Activated CD4-positive, CD25-positive, alpha-beta regulatory T cell treated with anti-CD3 and anti-CD28 coated beads, Interleukin-2, amount 50 U/mL, for 72 hours (primary cell): ENCODE measurements around the gene DAPK3.
"Not testable (repeated sequence)": the region's sequence is repeated elsewhere in the genome, so short reads cannot be mapped to it uniquely, and the experiment has no call there.

Experiments
- DNase-seq: peaks from one replicate; pipeline ENCODE4 v3.0.0; 2021

DAPK3 gene

GRCh38 chr19:3977242-3978143, 6.6 kb upstream of the DAPK3 start:
- DNase-seq, result no peak

DNA sequence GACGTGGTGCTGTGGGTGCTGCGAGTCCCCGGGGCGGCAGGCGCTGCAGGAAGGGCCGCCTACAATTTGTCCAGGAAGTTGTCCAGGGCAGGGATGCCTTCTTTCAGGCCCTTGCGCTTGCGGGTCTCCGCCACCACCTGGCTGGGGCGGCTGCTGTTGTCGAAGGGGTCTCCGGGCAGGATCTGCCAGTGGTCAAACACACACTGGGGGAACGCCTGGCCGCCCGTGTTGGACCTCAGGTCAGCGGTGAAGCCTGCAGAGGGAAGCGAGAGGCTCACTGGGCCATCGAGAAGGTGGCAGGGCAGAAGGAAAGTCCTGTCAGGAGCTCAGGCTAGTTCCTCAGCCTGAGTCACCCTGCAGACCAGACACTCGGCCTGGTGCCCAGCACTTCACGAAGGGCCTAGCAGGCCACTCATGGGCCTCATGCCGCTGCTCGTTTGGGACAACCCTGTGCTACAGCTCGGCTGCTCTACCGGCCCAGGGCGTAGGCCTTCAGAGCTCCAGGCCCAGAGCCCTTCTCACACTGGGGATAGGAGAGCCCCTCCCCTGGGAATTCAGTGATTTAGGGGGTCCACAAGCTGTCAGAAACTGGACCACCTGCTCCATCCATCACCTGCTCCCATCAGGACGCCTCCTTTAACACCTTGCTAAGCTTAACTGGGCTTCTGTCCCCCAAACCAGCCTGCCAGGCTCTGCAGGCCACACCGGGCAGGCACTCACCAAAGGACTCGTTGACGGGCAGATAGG, 5.8 kb upstream of the DAPK3 start:
- DNase-seq, result no peak

- DNase-seq, result no peak
These were observed 4.8 kb upstream of the DAPK3 start for GRCh38 chr19:3975637-3976087.

- no peak for DNase-seq
These were observed 4.2 kb upstream of the DAPK3 start for GRCh38 chr19:3975144-3975543.

DNA sequence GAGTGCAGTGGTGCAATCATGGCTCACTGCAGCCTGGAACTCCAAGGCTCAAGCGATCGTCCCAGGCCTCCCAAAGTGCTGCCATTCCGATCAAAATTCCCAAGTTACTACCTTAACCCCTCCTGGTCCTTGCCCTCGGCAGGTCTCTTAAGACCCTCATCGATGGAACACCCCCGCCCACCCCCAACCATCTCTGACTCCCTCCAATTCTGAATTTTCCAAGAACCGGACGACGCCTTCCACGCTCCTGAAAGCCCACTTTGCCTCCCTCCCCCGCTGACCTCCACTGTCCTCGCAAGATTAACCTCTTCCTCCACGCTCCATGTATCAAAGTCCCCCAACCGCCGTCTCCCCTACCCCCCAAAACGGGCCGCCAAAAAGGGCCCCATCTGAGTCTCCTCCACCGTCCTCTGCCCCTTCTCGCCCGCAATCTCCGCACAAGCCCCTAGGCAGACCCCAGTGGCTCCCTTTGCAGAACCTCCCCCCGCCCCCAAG, 539 bp downstream of the DAPK3 start:
- no peak for DNase-seq

DNA sequence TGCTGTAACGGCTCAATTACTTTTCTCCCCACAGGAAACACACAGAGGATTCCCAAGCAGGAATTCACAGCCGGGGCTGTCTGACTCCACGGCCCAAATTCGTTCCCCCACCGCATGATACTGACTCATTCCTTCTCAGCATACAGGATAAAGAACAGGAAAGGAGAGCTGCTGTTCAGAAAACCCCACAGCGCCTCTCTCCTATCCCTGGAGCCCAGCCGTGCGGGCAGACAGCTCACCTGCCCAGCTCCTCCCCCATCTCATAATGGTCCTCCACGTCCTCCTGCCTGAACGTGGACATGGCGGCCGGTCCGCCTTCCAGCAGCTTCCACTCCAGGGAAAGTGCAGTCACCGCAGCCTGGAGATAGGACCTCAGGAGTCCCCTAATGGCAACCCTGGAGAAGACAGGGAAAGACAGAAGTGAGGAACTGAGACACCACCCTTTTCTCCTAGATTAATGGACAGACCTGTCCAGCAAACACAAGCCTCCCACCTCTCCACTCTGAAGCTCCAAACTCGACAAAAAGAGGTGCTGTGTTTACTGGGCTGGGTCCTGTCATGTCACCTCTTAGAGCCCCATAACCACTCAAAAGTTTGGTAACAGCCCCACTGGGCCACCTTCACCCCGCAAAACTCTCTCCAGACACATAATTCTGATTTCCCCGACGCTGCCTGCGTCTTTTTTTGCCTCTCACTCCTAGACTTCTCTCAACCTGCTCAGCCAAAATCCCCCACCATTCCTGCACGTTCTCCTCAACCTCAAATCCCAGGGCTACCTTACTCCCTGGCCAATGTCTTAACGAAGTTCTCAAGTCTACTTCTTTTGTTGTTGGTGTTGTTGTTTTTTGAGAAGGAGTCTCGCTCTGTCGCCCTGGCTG, 1.2 kb downstream of the DAPK3 start:
- no peak for DNase-seq

DNA sequence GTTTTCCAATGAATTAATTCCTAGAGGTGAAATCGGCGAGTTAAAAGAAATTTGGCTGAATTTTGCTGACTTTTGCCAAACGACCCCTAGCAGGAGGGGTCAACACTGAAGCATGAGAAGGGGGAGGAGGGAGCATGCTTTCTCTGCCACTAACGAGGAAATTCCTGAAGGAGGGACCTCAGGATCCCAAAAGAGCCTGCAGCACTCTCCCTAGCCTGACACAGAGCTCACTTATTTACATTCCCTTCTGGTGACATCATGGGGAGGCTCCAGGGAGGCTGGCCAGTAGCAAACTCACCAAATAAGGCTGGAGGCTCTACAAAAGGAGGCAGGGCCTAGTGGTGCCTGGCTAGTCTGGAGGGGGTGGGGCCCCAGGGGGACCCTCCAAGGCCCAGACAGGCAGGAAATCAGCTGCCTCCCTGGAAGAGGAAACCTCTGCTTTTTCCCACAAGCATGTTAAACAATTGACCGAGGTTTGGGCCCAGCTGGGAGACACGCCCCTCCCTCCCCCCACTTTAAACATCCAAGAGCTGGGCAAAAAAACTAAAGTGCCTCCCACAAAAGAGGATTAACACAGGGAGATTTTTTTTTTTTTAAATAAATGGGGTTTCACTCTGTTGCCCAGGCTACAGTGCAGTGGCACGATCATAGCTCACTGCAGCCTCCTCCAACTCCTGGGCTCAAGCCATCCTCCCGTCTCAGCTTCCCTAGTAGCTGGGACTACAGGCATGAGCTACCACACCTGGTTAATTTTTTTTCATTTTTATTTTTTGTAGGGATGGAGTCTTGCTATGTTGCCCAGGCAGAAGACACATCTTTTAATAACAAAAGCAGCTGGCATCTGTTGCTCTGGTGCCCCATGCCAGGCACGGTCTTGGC, 2.1 kb downstream of the DAPK3 start:
- no peak for DNase-seq

DNA sequence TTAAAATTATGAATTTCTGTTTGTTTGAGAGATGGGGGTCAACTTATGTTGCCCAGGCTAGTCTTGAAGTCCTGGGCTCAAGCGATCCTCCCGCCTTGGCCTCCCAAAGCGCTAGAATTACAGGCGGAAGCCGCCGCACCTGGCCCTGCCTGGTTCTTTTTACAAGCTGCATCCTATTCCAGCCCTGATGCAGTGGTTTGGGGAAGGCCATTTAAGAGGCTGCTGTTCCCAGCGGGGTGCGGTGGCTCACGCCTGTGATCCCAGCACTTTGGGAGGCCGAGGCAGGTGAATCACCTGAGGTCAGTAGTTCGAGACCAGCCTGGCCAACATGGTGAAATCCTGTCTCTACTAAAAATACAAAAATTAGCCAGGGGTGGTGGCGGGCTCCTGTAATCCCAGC, 2.9 kb downstream of the DAPK3 start:
- not testable (repeated sequence) for DNase-seq

GRCh38 chr19:3966051-3967017, 4.6 kb downstream of the DAPK3 start:
- no peak for DNase-seq

- no peak for DNase-seq
These were observed 6.4 kb downstream of the DAPK3 start for GRCh38 chr19:3964256-3965194.

DNA sequence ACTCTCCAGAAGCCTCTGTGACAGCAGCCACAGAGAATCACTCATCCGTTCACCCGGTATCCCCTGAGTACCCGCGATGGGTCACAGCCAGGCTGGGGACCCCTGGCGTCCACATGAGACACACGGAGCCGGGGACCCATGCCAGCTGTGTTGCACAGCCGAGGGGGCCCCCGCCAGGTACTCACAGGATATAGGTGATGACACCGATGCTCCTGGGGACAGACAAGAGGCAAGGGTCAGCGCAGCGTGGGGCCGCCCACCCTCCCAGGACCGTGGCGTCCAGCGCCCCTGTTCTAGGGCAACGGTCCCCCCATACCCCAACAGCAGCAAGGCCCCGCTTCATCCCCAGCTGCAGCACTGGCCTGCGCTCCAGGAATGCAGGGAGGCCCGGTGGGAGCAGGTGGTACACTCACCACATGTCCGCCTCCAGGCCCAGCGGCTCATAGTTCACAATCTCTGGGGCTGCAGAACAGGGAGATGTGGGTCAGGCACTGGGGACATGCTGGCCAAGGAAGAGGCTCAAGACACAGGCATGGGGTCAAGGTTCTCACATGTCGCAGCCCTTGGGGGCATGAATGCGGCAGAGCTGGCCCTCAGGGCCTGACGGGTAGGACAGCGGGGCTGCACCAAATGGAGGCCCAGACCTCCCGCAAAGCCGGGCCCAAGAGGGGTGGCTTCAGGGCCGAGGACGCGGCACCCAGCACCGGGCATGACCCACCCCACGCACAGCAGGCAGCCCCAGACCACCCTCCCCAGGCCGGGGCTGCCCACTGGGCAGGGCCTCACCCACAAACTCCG, 7.2 kb downstream of the DAPK3 start:
- no peak for DNase-seq

DNA sequence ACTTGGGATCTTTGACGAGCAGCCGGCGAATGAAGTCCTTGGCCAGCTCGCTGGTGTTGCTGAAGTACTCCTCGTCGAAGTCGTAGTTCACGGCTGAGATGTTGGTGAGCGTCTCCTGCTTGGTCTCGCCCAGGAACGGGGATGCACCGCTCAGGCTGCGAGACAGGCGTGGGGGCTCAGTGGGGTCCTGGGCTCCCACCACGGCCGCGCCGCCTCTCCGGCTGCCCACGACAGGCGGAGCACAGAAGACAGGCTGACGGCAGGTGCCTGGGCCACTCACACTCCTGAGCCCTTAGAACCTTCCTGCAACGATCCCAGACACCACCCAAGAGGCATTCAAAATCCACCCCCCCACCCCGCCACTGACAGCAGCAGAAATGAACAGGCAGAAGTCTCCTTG, 9.9 kb downstream of the DAPK3 start:
- DNase-seq, result no peak

GRCh38 chr19:3959766-3960131, 11.2 kb downstream of the DAPK3 start:
- no peak for DNase-seq

DNA sequence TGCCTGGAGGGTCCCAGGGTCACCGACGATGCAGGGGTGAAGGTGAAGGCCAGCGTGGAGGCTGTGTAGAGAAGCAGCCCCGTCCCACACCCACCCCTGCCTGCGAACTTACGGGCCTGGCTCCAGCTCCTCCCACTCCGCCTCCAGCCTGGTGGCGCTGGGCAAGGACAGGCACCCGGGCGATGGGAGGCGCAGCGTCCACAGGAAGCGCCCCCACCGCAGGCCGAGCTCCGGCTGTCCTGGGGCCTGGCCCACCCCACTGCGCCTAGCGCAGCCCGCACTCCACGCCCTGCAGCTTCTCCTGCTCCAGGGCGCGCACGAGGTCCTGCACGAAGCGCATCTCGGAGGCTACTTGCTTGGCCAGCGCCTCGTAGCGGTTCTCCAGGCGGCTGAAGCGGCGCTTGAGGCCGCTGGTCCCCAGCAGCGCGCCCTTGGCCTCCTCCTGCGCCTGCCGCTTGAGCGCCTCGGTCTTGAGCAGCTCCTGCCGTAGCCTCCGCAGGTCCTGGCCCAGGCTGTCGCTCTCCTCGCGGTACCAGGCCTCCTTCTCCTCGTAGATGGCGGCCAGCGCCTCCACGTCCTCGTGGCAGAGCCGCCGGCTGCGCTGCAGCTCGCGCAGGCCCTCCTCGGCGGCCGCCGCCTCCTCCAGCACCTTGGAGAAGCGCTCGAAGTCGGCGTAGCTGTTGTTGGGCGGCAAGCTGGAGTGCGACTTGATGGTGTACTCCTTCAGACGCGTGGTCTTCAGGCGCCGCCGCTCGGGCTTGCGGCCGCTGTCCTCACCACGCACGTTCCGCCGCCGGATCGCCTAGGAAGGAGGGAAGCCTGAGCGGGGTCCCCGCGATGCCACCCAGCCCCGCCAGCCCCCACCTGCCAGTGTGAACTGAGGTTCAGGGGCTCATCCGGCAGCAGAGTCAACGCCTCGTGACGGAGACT, 11.8 kb downstream of the DAPK3 start:
- DNase-seq, result no peak

DNA sequence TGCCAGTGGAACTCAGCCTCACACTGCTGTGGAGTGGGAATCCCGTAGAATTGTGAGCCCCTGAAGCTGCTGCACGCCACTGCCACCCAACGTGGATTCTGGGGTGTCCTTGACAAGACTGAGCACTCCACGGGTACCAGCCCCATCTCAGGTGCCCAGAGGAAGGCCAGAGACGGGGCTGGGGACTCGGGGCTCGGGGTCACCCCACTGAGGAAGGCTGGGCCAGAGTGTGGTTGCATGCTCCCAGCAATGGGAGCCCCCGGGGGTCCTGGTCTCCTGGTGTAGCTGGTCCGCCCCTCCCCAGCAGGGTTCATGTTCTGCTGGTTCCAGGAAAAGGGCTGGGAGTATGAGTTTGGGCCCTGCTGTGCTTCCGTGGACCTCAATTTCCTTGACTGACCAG, 15.2 kb downstream of the DAPK3 start:
- DNase-seq, result no peak

DNA sequence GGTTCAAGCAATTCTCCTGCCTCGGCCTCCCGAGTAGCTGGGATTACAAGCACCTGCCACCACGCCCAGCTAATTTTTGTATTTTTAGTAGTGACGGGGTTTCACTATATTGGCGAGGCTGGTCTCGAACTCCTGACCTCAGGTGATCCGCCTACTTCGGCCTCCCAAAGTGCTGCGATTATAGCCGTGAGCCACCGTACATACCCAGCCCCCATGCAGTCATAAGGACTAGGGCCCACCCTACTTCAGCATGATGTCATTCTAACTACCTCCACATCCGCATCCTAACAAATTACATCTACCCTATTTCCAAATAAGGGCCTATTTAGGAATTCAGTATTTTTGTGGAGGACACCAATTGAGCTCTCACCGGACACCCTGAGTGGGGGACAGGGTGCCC, 15.6 kb downstream of the DAPK3 start:
- DNase-seq, result not testable (repeated sequence)

DNA sequence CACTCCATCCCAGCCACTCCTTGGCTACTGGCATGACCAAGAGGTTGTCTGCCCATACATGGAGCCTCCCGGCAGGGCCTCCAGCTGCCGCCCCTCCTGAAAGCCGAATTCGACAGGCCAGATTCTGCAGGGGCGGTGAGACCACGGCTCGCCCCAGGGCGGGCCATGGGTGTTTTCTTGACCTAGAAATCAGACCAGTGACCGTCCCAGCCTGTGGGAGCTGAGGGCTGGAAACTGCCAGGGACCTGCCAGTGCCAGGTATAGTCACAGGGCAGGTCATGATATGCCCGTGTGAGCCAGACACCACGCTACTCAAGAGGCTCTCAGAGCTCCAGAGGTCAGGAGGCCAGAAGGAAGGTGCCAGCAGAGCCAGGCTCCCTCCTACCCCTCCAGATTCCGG, 16.8 kb downstream of the DAPK3 start:
- DNase-seq, result no peak
